HepG2 (cell line): ENCODE measurements around the gene EPHA2. TPM values are rescaled to one million over a fixed set of nuclear protein-coding genes. Genes with fewer than 3 reads are reported as not detected.

Experiments
- ADNP ChIP-seq: sonication (generic); formaldehyde crosslinking; IDR thresholded peaks from 2 replicates; pipeline ENCODE4 v1.4.0; 2020; ENCODE audit warnings: missing genetic modification reagents
- ATF7-NPFF ChIP-seq: sonication (generic); formaldehyde crosslinking; IDR thresholded peaks from 2 replicates; pipeline ENCODE4 v1.8.1; 2023; ENCODE audit warnings: mild to moderate bottlenecking, low read depth, missing genetic modification reagents, moderate library complexity
- ATM ChIP-seq: fragments of 450-650 bp; IDR thresholded peaks from 2 replicates; pipeline ENCODE4 v1.7.1; 2017; ENCODE audit warnings: mild to moderate bottlenecking, borderline replicate concordance
- CENPT ChIP-seq: sonication (generic); formaldehyde crosslinking; IDR thresholded peaks from 2 replicates; pipeline ENCODE4 v1.8.0; 2022; ENCODE audit warnings: low read depth, mild to moderate bottlenecking, moderate library complexity, missing genetic modification reagents
- CHD4 ChIP-seq: fragments of 200-600 bp; sonication (generic); IDR thresholded peaks from 2 replicates; pipeline ENCODE4 v1.7.0; 2017; ENCODE audit warnings: mild to moderate bottlenecking, low read length, borderline replicate concordance
- CREBL2 ChIP-seq: sonication (generic); formaldehyde crosslinking; IDR thresholded peaks from 2 replicates; pipeline ENCODE4 v1.8.1; 2023; ENCODE audit warnings: missing genetic modification reagents, mild to moderate bottlenecking, borderline replicate concordance
- FOXK1 ChIP-seq: sonication (generic); formaldehyde crosslinking; IDR thresholded peaks from 2 replicates; pipeline ENCODE4 v1.4.0; 2020; ENCODE audit warnings: low read depth, missing genetic modification reagents, borderline replicate concordance
- HHEX ChIP-seq: IDR thresholded peaks from 2 replicates; pipeline ENCODE4 v1.6.1; 2016; ENCODE audit warnings: control low read depth
- HNRNPK ChIP-seq: fragments of 200-400 bp; formaldehyde crosslinking; IDR thresholded peaks from 2 replicates; pipeline ENCODE4 v1.6.1; 2018; ENCODE audit warnings: low read length, low read depth, moderate library complexity, mild to moderate bottlenecking; ENCODE audit not compliant: poor library complexity, severe bottlenecking
- HOXA9 ChIP-seq: sonication (generic); formaldehyde crosslinking; IDR thresholded peaks from 2 replicates; pipeline ENCODE4 v1.8.1; 2022; ENCODE audit warnings: missing genetic modification reagents, mild to moderate bottlenecking, moderate library complexity, borderline replicate concordance
- MATR3 ChIP-seq: sonication (generic); formaldehyde crosslinking; IDR thresholded peaks from 2 replicates; pipeline ENCODE4 v1.4.0; 2020; ENCODE audit warnings: missing genetic modification reagents
- RFX5 ChIP-seq: IDR thresholded peaks from 2 replicates; pipeline ENCODE4 v1.6.1; 2011; ENCODE audit warnings: low read depth, low read length, improper control_type of control experiment
- SPEN ChIP-seq: sonication (generic); formaldehyde crosslinking; IDR thresholded peaks from 2 replicates; pipeline ENCODE4 v1.5.1; 2020; ENCODE audit warnings: low read depth, mild to moderate bottlenecking, missing genetic modification reagents
- STAG1 ChIP-seq: sonication (generic); formaldehyde crosslinking; IDR thresholded peaks from 2 replicates; pipeline ENCODE4 v1.4.0; 2020; ENCODE audit warnings: missing genetic modification reagents
- TBX3 ChIP-seq: fragments of 450-650 bp; IDR thresholded peaks from 2 replicates; pipeline ENCODE4 v1.6.1; 2017; ENCODE audit warnings: antibody characterized with exemption, mild to moderate bottlenecking, inconsistent platforms, borderline replicate concordance
- TOPORS ChIP-seq: sonication (generic); formaldehyde crosslinking; IDR thresholded peaks from 2 replicates; pipeline ENCODE4 v1.8.0; 2023; ENCODE audit warnings: mild to moderate bottlenecking, missing genetic modification reagents
- XRCC5 ChIP-seq: fragments of 200-400 bp; formaldehyde crosslinking; optimal IDR thresholded peaks from 2 replicates; pipeline ENCODE3; 2017; ENCODE audit warnings: mild to moderate bottlenecking, low read length
- ZFAT ChIP-seq: sonication (generic); formaldehyde crosslinking; conservative IDR thresholded peaks from 2 replicates; pipeline ENCODE4 v1.8.1; 2023; ENCODE audit warnings: missing genetic modification reagents, inconsistent platforms
- ZFP1 ChIP-seq: IDR thresholded peaks from 2 replicates; pipeline ENCODE4 v1.6.1; 2016
- ZNF121 ChIP-seq: sonication (generic); formaldehyde crosslinking; IDR thresholded peaks from 2 replicates; pipeline ENCODE4 v1.5.0; 2020; ENCODE audit warnings: mild to moderate bottlenecking, missing genetic modification reagents
- ZNF280B ChIP-seq: sonication (generic); formaldehyde crosslinking; IDR thresholded peaks from 2 replicates; pipeline ENCODE4 v1.5.0; 2020; ENCODE audit warnings: missing genetic modification reagents, mild to moderate bottlenecking, borderline replicate concordance
- ZNF331 ChIP-seq: sonication (generic); formaldehyde crosslinking; IDR thresholded peaks from 2 replicates; pipeline ENCODE4 v1.4.0; 2020; ENCODE audit warnings: missing genetic modification reagents
- ZNF44 ChIP-seq: sonication (generic); formaldehyde crosslinking; IDR thresholded peaks from 2 replicates; pipeline ENCODE4 v1.5.1; 2020; ENCODE audit warnings: mild to moderate bottlenecking, missing genetic modification reagents
- ZNF672 ChIP-seq: sonication (generic); formaldehyde crosslinking; IDR thresholded peaks from 2 replicates; pipeline ENCODE4 v1.8.1; 2022; ENCODE audit warnings: missing genetic modification reagents
- ZNF674 ChIP-seq: sonication (generic); formaldehyde crosslinking; IDR thresholded peaks from 2 replicates; pipeline ENCODE4 v1.5.0; 2020; ENCODE audit warnings: low read depth, mild to moderate bottlenecking, missing genetic modification reagents
- ZNF678 ChIP-seq: sonication (generic); formaldehyde crosslinking; IDR thresholded peaks from 2 replicates; pipeline ENCODE4 v1.4.0; 2020; ENCODE audit warnings: mild to moderate bottlenecking, missing genetic modification reagents
- ZNF761 ChIP-seq: sonication (generic); formaldehyde crosslinking; conservative IDR thresholded peaks from 2 replicates; pipeline ENCODE4 v1.4.0; 2020; ENCODE audit warnings: mild to moderate bottlenecking, missing genetic modification reagents
- polyA plus RNA-seq, 8 experiments: library from polyadenylated mRNA; depleted of rRNA in 3 of 8; stranded (reverse) in 7 of 8; unstranded in 1 of 8; fragments of >200 nt; fragmentation: Illumina TruSeq in 4 of 8; extraction: Trizol in 4 of 8; gene quantifications; 2 replicates each; pipeline versions ENCODE4 v1.2.1 to v1.2.3, GENCODE V29; 2011 to 2016; ENCODE audit warnings: low read depth in 4 of 8, missing spikeins in 1 of 8, mixed read lengths in 1 of 8; ENCODE audit not compliant: insufficient read depth in 1 of 8
- total RNA-seq, 5 experiments: library from RNA; depleted of rRNA; stranded (reverse); fragments of >200 nt; fragmentation: Illumina TruSeq; extraction: Trizol; gene quantifications; 2 replicates each; pipeline ENCODE4 v1.2.3, GENCODE V29; 2016; ENCODE audit warnings: low read depth in 1 of 5
- TF ChIP-seq, protein P1 (sequence below): sonication (generic); formaldehyde crosslinking; IDR thresholded peaks from 2 replicates; pipeline ENCODE4 v1.4.0; 2020; ENCODE audit warnings: missing genetic modification reagents, borderline replicate concordance

The EPHA2 gene
- total and polyA plus RNA-seq, 2 of the 13 experiments (the other 11 are each of a cell fraction or from before 2014, with no cell fraction given), result 33.6 to 53.6 TPM

- TF ChIP-seq ZNF280B (CRISPR knock-in tag) (no peak), XRCC5 (no peak), HOXA9 (CRISPR knock-in tag) (no peak), ZNF761 (CRISPR knock-in tag) (peak; percentile 75; the same call in 1 of the 2 replicates), ZFP1 (CRISPR knock-in tag) (no peak), ZNF674 (no peak), CENPT (CRISPR knock-in tag) (no peak), CREBL2 (CRISPR knock-in tag) (no peak), ZNF678 (CRISPR knock-in tag) (no peak), ADNP (CRISPR knock-in tag) (peak; percentile 96), TOPORS (CRISPR knock-in tag) (no peak), RFX5 (no peak), SPEN (CRISPR knock-in tag) (peak; percentile 51; the same call in 1 of the 2 replicates), MATR3 (CRISPR knock-in tag) (no peak), ZNF331 (CRISPR knock-in tag) (peak; percentile 13; the same call in 1 of the 2 replicates), STAG1 (CRISPR knock-in tag) (no peak; the same call in 1 of the 2 replicates), ZNF44 (no peak), ATF7-NPFF (CRISPR knock-in tag) (no peak), FOXK1 (CRISPR knock-in tag) (peak; percentile 29; the same call in 1 of the 2 replicates), ZNF672 (CRISPR knock-in tag) (no peak), HHEX (no peak), ATM (no peak), CHD4 (peak; percentile 99), TBX3 (no peak; the same call in 1 of the 2 replicates), ZFAT (CRISPR knock-in tag) (no peak), HNRNPK (no peak), ZNF121 (no peak)
- TF ChIP-seq, protein P1, sequence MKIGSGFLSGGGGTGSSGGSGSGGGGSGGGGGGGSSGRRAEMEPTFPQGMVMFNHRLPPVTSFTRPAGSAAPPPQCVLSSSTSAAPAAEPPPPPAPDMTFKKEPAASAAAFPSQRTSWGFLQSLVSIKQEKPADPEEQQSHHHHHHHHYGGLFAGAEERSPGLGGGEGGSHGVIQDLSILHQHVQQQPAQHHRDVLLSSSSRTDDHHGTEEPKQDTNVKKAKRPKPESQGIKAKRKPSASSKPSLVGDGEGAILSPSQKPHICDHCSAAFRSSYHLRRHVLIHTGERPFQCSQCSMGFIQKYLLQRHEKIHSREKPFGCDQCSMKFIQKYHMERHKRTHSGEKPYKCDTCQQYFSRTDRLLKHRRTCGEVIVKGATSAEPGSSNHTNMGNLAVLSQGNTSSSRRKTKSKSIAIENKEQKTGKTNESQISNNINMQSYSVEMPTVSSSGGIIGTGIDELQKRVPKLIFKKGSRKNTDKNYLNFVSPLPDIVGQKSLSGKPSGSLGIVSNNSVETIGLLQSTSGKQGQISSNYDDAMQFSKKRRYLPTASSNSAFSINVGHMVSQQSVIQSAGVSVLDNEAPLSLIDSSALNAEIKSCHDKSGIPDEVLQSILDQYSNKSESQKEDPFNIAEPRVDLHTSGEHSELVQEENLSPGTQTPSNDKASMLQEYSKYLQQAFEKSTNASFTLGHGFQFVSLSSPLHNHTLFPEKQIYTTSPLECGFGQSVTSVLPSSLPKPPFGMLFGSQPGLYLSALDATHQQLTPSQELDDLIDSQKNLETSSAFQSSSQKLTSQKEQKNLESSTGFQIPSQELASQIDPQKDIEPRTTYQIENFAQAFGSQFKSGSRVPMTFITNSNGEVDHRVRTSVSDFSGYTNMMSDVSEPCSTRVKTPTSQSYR (CRISPR knock-in tag), result peak; percentile 12; the same call in 1 of the 2 replicates
Measured at GRCh38 chr1:16178596-16179497, 23.0 kb upstream of the EPHA2 start (continued).
